ENCODE data around the gene RNASE4.

DNA sequence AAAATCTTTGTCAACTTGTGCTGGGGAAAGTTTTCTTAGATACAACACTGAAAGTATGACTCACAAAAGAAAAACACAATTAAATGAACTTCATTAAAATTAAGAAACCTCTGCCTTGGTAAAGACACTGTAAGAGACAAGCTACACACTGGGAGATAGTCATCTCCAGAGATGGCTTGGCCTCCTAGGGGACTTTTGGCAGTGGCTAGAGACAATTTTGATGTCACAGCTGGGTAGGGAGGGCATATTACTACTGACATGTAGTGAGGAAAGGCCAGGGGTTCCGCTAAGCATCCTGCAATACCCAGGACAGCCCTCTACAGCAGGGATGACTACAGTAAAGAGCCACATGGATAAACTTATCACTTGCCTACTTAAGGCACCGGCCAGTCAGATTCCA, 8.7 kb upstream of the RNASE4 start:
- TF ChIP-seq REST (IDR thresholded peaks at IDR 0.05; ENCODE audit: insufficient read depth in 1 of 2, low read depth in 2 of 2, low read length in 2 of 2) (no peak), TAF1 (IDR thresholded peaks at IDR 0.05; ENCODE audit: borderline replicate concordance, insufficient read depth, low read length) (no peak), SIN3A (IDR thresholded peaks at IDR 0.05; ENCODE audit: borderline replicate concordance, insufficient read depth, low read length) (no peak), POLR2AphosphoS5 (IDR thresholded peaks at IDR 0.05; ENCODE audit: low read depth, low read length) (no peak), FOXP2 (optimal IDR thresholded peaks at IDR 0.05; ENCODE audit: borderline replicate concordance, extremely low read depth, extremely low read length, insufficient read depth) (no peak)
